HK-2 (cell line): ENCODE data around the gene SBNO2.
A peak's percentile ranks its signal among the peaks of the same experiment; 100 is the strongest.
"Not testable (repeated sequence)": the region's sequence is repeated elsewhere in the genome, so short reads cannot be mapped to it uniquely, and the experiment has no call there.

Source experiments
- DNase-seq: peaks from one replicate; pipeline ENCODE4 v3.0.0-alpha.2; 2018; ENCODE audit not compliant: unreplicated experiment

Gene SBNO2

DNA sequence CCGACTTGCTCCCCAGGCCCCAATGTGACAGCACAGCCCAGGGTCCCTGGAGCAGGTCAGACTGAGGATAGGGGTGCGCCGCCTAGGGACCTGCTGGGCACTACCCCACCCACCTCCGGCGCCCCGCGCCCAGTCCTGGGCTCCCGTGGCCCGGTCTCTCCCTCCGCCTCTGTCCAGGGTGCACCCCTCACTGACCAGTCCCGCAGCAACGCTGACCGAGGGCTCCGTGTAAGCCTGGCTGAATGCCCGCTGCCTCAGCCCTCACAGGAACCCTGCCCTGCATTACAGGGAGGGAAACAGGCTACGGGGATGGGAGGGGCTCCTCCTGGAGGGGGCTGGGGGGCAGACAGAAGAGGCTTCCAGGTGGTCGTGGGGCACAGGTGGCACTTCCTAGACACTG lies 38.6 kb downstream of the SBNO2 start:
- DNase-seq, result no peak

DNA sequence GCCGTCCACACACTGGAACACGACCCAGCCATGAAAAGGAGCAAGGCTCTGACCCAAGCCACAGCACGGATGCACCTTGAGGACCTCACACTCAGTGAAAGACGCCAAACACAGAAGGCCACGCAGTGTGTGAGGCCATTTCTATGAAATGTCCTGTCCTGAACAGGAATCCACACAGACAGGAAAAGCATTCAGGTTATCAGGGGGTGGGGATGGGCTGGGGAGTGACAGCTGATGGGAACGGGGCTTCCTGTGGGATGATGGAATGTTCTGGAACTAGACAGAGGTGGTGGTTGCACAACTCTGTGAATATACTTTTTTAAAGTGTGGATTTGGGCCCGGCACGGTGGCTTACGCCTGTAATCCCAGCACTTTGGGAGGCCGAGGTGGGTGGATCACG lies 39.6 kb downstream of the SBNO2 start:
- no peak for DNase-seq

DNA sequence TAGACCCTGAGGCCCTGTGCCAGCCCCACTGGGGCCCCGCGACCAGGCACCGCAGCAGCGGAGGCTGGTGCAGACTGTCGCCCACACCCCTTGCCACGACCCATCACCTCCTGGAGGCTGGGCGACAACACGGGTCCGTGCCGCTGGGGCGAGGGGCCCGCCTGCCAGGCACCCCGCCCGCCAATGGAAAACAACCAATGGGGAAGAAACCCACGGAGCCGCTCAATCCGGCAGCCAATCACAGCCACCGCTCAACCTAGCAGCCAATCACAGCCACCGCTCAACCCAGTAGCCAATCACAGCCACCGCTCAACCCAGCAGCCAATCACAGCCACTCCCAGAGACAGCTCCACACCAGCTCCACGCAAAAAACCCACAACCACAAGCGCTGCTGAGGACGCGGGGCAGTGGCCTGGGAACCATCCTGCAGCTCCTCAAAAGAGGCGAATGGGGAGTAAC lies 40.6 kb downstream of the SBNO2 start:
- no peak for DNase-seq

DNA sequence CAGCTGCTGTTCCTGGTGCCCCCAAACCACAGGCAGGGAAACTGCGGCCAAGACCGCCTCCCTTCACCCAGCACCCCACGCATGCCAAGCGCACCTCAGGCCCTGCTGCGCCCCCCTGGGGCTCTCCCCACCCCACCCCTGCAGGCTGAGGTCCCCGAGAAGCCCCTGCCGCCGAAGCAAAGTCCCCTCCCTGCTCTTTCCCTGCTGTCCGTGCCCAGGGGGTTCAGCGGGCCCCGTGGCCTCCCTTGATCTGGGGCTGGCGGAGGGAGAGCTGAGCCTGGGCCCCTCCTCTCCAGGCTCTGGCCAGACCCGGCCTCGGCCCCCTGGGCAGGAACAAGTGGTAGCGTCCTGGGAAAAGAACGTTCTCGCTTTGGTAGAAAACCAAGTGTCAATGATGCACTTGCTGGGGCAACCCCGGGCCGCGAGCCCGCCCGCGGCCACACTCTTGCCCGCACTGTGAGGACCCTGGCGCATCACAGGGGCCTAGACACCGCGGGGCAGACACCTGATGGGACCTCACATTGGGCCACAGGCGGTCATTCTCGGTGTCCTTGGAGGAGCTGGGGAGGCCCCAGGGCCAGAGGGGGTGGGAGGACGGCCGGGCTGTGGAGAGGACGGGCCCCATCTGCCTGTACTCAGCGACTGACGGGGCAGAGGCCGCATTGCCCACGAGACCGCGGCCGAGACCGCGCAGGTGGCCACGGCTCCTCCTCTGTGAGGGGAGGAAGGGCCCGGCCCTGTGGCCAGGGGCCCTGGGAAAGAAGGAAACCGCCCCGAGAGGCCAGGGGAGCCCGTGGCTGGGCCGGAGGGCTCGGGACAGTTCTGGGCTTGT lies 41.3 kb downstream of the SBNO2 start:
- no peak for DNase-seq

DNA sequence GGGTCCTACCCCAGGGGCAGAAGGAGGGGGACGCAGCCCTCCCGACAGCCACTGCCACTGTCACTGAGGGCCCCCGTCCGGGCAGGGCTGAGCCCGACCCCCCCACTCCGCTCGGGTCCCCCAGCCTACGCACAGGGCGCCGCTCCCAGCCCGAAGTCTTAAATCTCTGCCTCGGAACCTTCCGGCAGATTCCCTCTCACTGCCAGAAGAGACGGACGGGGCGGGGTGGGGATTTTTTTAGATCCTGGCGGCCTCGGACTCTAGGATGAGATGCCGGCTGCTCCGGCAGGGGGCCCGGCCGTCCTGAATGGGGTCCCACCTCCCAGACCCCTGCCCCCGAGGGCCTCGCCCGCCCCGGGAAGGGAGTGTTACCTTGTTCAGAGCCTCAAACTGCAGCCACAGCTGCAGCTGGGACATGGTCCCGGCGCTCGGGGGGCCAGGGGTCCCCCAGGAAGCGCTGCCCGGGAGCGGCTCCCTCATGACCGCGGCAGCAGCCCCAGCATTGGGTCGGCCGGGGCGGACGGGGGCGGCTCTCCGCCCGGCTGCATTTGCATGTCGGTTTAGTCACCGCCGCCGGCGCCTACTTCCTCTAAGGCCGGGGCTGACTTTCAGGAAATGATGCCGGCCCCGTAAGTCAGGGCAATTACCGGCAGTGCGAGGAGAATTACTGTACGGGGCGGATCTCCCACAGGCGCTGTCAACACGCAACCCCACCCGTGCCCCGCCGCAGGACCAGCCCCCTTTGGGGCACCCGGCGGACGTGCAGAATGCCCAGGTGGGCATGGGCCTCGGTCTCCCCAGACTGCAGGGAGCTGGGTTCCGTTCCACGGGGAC lies 42.1 kb downstream of the SBNO2 start:
- no peak for DNase-seq

DNA sequence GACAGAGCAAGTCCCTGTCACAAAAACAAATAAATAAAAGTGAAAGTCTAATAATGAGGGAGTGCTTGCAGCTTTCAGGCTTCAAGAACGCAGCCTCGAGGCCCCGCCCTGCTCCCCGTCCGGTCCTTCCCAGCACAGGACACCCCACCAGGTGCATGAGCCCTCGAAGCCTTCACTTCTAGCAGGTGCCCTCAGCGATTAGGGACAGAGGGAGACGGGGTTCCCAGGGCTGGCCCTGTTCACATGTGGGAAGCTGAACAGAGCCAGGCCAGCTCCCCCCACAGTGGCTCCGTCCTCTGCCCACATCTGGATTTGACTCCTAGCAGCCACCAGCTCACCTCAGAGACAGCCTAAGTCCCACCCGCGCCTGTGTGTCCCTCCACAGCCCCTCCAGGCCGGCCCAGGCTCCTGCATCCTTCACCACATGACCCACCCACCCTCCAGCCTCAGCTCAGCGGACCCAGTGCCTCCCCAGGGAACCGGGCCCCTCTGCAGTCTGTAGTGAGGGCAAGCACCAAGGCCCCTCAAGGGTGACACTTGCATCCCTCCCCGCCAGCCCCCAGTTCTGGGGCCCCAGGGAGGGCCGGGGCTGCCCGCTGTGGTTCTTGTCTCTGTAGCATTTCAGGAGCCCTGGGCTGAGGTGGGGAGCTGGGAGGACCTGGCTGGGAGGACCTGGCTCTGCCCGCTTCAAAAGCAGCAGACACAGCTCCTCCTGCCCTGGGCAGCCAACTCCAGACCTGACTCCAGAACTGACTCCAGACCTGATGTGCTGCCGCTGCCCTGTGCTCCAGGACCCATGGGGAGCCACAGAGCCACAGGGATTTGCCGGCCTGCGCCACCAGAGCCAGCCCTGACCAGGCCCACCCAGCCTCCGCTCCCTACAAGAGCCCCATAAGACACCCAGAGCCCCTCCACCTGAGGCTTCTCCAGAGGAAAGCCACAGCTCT lies 43.0 kb downstream of the SBNO2 start:
- no peak for DNase-seq

DNA sequence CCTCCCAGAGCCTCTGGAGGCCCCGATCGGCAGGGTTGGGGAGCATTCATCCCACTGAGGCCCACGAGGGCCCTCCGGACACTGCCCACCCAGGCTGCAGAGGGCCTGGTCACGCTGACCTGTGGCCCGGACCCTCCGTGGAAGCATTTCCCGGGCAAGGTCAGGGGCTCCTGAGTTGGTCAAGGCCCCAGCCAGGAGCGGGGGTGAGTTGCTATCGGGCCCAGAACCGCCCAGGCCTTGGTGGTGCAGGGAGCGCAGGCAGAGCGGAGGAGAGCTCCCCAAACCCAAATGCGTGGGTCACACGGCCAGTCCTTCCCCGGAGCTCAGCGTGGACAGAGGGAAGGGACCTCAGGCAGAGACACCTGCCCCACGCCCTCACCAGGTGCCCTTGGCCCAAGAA lies 44.5 kb downstream of the SBNO2 start:
- DNase-seq, result no peak

DNA sequence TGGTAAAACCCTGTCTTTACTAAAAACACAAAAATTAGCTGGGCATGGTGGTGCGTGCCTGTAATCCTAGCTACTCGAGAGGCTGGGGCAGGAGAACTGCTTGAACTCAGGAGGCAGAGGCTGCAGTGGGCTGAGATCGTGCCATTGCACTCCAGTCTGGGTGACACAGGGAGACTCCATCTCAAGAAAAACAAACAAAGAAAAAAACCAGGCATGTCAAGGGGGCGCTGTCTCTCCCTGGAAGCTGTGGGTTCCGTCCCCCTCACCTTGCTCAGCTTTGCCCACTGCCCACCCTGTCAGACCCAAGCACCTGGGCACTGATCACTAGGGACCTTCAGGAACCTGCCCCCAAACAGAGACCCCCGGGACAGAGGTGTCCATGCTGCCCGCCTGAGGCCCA lies 45.0 kb downstream of the SBNO2 start:
- DNase-seq, result not testable (repeated sequence)

DNA sequence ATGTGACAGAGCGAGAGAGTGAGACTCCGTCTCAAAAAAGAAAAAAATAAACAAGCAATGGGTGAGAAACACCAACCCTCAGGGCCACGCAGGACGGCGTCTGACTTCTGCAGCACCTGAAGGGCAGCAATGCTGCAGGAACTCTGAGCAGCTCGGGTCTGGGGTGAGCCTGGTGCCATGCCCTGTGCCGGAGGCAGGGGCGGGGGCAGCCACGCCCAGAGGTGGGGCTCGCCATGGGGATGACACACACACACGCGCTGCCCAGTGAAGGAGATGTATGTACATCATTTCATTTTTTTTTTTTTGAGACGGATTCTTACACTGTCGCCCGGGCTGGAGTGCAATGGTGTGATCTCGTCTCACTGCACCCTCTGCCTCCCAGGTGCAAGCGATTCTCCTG lies 46.0 kb downstream of the SBNO2 start:
- no peak for DNase-seq

DNA sequence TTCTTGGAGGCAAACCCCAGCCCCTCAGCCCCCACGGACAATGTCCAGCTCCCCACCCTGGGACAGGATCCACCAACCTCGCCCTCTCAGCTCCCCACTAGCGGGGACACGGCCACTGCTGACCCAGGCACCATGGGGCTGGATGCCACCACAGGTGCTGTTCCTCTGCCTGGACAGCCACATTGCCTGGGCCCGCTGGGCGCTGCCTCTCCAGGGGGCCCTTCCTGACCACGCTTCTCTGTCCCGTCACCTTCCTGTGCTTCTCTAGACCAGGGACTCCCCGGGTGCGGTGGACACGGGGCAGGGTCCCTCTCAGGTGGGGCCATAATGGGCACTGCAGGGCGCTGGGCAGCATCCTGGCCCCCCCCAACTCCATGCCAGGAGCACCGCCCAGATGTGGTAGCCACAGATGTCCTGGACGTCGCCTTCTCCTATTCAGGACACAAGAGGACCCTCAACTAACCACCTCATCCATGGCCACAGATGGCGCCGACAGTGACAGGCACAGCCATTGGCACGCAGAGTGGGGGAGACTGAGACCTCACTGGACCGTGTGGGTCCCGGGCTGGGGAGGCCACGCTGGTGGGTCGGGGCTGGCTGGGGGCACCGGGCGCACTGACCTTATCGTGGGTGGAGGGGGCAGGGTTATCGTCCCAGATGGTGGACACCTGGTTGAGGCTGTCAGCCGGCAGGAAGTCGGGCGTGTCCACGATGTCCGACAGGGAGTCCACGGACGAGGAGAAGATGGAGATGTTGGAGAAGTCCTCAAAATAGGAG lies 46.9 kb downstream of the SBNO2 start:
- no peak for DNase-seq

DNA sequence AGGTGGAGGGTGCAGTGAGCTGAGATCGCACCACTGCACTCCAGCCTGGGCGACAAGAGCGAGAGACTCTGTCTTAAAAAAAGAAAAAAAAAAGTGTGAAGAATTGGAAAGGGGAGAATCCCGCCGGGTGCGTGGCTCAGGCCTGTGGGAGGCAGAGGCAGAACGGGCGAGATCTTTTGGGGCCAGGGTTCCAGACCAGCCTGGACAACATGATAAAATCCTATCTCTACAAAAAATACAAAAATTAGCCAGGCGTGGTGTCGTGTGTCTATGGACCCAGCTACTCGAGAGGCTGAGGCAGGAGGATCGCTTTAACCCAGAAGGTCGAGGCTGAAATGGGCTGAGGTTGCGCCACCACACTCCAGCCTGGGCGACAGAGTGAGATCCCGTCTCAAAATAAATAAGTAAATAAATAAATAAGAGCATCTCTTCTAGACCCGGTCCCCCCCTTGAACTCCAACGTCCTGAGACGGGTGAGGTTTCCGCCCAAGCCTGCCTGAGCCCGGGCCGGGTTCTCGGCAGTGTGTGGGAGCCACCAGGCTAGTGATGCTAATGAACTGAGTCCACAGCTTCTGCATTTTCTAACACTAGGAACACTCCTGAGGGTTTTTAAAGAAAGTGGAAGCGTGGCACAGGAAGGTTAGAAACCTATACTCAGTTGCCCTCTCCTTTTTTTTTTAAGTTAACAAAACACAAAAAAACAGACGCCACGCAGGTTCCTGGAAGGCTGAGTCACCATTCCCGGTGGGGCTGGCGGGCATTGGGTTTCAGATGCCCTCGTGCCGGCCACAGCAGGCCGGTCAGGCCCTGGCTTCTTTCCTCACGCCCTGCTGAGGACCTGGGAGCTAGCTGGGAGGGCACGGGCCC lies 48.2 kb downstream of the SBNO2 start:
- DNase-seq, result no peak

DNA sequence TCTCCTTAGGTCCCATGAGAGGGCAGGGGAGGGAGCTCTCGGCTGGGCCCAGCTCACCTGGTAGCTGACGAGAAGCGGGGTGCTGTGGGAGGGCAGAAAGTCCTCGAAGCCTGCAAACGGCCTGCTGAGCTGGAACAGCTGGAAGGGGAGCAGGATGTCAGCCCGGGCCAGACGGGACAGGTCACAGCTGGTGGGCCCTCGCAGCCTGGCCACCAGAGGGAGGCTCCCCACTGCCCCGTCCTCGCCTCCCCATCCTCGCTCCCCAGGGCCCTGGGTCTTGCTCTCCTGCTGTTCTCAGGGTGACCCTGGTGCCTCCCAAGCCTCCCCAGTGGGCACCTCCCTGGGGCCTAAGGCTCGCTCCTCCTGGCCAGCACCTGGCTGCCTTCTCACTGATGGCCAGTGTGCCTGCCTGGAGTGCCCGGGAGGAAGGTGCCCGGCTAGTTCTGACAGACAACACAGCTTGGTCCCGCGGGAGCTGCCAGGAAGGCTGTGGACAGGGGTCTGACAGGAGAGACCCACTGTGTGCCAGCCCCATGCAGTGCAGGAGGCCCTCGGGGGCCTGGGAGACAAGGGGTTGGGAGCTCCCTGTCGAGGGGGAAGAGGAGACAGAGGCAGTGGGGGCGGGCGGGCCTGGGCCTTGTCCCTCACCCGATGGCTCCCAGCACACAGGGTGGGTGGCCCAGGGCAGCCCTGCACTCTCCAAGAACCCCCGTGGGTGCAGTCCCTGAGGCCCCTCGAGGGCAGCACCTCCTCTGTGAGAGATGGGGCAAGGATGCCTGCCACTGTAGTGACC lies 50.0 kb downstream of the SBNO2 start:
- no peak for DNase-seq

DNA sequence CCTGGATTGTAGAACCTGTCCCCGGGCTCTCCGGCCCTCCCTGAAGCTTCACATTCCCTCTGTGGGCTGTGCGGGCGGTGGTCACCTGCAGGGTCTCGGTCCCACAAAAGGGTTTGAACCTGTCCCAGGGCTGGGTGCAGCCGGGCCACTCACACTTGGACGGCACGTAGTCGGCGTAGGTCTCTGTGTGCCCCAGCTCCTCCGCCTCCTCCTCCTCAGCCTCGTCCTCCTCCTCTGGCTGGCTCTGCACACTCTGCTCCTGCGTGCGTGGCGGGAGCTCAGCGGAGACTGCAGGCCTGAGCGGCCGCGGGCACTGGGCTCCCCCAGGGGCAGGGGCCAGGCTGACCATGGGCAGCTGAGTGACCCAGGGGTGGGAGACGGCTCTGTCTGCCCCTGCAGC lies 50.7 kb downstream of the SBNO2 start:
- no peak for DNase-seq

DNA sequence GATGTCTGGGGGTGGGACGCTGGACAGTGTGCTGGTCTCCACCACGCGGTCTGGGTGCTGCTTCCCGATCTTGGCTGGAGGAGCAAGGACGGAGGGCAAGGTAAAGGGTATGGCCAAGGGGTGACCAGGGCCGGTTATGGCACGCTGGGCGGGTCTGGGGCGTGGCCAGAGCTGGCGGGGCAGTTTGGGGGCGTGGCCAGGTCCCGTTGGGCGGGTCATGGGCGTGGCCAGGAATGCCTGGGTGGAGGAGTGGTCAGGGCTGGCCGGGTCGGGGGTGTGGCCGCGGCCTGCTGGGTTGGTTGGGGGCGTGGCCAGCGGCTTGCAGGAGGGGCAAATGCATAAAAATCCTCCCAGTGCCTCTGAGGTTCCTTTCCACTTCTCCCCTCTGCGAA lies 51.1 kb downstream of the SBNO2 start:
- DNase-seq, result peak; percentile 74

DNA sequence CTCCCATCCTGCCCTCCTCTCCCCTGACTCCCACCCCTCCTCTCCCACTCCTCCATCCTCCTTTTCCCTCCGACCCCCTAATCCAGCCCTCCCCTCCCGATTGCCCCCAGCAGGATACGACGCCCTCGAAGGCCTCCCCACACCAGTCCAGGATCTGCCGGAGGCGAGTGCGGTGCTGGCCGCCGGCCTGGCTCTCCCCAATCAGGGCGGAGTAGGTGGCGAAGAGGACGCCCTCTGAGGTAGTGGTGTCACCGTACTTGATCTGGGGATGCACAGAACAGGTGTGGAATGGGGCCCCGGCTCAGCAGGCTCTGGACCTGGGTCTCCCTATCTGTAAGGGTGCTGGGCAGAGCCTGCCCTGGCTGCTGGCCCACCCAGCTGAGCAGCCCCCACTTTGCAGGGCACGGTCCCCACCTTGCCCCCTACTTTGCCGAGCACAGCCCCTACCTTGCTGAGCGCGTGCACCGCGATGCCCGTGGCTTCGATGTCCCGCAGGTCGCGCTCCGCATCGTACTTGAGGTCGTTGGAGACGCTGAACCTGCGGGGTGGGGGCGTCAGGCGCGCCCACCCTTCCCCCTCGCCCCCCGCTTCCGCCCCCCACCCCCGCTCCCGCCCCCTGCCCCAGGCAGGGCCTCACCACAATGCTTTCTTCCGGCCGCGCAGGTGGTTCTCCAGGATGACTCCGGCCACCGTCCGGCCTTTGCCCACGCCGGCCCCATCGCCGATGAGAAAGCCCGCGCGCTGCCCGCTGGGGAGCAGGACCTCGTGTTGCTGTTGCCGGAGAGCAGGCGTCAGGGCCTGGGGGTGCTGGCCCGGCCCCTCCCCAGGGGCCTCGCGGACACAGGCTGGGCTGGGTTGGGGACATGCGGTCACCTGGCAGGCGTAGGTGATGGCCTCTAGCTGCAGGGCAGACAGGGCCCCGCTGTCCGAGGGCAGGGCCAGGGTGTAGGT lies 51.8 kb downstream of the SBNO2 start:
- DNase-seq, result no peak

DNA sequence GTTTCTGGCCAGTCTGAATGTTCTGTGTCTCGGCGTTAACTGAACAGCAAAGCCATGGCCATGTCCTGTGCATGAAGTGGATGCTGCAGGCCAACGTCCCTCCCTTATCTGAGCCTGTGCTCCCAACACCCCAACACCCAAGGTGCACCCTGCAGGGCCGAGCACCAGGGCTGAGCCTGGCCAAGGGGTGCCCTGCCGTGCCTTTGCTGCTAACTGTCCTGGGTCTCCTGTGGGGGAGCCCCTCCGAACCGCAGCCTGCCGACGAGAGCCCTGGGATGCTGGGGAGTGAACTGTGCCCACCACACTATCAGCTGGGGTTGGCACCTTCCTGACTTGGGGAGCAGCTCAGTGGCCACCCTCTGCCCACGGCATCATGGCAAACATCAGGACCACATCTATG lies 52.7 kb downstream of the SBNO2 start:
- DNase-seq, result no peak

DNA sequence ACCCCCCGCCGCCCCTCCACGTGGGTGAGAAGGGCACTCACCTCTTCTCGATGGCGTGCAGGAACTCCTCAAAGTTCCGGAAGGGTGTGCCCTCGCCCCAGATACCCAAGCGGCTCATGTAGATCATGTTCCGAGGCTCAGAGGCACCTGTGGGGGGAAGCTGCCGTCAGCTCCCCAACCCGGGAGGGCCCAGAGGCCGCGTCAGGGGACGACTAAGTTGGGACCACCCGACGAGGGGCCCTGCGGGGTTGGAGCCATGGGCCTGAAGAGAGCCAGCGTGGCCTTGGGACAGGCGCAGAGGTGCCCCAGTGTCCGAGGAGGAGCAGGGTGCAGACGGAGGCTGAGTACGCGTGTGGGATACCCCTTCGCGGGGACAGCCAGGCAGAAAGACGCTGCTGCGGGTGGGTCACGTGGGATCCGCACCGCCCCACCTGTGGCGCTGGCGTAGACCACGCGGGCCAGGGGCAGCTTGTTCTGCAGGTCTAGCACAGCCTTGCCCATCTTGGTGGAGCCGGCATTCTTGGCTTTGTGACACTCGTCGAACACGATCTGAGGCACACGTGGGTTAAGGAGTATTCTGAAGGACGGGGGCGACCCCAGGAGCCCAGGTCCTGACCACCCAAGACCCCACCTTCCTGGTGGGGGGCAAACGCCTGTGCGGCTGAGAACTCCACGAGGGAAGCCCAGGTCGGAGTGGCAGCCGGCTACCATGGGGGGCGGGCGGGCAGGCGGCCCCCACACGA lies 54.4 kb downstream of the SBNO2 start:
- DNase-seq, result no peak
